H54 (cell line): ENCODE data around the gene CD34.

ENCODE experiments used
- DNase-seq: peaks from one replicate; pipeline ENCODE4 v3.0.0; 2011; ENCODE audit warnings: low spot score, mixed read lengths; ENCODE audit not compliant: insufficient read length
- FAIRE-seq: peaks from 3 replicates; lab custom pipeline; 2011; peaks lifted over from hg19 to GRCh38; lab: Jason Lieb, UNC
- POLR2A ChIP-seq: IDR thresholded peaks from 2 replicates; pipeline ENCODE4 v1.6.1; 2011; ENCODE audit warnings: low read depth, mild to moderate bottlenecking, low read length

Gene CD34

DNA sequence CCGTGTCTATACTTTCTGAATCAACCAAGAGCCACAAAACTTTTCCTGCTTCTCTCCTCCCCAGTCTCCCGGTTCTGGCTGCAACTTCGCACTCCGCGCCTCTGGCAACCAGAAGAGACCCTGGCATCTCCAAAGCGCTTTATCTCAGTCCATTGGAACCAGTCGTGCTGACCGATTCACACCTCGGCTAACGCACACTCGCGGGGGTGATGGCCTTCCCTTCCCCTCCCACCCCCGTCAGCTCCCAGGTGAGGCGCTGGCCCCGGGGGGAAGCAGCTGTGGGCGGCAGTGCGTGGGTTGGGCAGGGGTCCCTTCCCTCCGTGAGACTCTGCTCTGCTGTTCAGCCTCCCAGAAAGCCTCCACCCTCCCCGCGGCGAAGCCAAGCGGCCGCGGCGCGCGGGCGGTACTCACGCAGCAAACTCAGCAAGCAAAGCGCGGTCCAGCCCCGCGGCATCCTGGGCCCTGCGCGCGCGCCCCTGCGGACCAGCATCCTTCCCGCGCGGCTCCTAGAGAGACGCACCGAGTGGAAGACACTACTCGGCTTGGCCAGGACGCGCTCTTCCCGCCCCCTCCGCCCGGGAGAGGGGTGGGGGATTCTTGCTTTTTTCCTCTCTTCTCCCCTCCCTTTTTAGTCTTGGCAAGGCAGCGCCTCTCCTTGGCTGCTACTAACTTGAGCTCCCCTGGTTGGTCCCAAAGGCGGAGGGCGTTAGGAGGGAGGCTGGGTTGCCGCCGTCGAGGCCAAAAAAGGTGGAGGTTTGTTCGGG lies at the start of gene CD34:
CD34 (minus strand) TSS at position 535 of the 764 bp plus-strand sequence; CDS start at position 490, 45 bp downstream.
- DNase-seq (no peak), FAIRE-seq (no peak)
- no peak for TF ChIP-seq POLR2A

- TF ChIP-seq POLR2A, result no peak
- FAIRE-seq (no peak), DNase-seq (no peak)
These were observed 49.4 kb upstream of the CD34 start for GRCh38 chr1:207960346-207960745.

DNA sequence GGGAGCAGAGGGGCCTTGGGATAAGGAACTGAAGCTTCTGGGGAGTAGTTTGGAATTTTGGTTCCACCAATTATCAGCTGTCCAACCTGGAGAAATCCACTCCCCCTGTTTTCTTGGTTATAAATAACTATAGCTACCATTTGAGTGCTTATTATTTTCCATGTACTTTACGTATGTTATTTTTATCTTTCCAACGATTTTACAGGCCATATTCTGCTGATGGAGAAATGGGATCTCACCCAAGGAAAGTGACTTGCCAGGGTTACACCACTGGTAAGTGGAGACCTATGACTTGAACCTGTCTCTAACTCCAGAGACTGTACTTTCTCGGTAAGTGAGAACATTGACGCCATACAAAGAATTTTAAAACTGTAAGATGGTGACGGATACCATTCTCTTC lies 49.0 kb upstream of the CD34 start:
- FAIRE-seq, result no peak
- no peak for TF ChIP-seq POLR2A
- no peak for DNase-seq

DNA sequence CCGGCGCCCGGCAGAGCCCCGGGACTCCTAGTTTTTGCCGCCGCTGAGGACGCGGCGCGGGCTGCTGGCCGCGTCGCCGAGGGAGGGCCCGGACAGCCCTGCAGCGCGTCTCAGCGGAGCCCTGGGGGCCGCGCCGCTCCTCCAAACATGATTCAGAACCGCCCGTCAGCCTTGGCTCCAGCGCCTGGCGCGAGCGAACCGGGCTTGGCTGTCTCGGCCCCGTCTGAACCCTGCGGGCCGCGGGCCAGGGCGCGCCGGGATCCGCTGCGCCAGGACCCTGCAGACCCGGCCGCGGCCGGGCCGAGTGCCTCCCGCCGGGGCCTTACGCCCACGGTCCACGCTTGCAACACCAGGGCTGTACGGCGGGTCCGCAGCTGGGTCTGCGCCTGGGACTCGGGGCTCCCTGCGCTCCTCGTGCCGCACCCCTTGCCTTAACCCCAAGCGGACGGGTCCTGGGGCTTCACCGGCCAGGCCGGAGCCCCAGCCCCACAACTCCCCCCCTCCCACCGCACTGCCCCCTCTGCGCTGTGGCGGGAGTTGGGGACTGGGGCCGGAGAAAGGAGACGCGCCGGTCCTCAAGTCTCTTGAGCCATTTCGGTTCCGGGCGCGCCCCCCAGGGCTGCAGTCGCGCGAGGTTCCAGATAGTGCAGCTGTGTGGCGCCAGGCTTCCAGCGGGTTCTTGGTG lies 48.4 kb upstream of the CD34 start:
- TF ChIP-seq POLR2A, result no peak
- FAIRE-seq (no peak), DNase-seq (no peak)

DNA sequence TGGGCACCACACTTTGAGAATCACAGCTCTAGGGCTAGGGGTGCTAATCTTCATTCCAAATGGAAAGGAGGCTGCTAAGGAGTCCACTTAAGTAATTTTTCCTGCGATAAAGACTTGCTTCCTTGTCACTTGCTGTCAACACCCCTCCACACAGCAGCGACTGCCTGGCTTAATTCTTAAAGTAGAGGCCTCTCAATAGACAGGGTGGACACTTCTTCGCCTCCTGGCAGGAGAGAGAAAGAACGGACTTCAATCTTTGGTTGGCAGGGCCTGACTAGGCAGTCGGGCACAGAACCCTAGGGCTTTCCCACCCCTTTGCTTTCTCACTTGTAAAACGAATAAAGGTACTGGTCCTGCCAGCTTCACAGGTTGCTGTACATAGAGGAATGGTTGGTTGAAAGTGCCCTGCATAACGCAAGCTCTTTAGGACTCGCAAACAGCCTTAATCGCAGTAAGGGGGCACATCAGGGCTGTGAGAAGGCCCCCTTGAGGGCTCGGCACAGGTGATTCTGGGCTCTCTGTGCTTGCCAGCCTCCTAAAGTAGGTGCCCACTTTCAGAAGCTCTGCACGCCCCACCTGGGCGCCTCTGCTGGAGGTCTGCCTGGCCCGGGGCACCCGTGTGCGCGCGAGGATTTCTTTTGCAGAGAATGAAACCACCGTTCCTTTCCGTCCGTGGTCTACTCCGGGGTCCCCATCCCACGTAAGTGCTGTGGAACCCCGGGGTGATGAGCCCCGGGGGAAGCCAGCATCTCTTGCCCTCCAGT lies 47.6 kb upstream of the CD34 start:
- DNase-seq, result no peak
- no peak for TF ChIP-seq POLR2A
- no peak for FAIRE-seq

DNA sequence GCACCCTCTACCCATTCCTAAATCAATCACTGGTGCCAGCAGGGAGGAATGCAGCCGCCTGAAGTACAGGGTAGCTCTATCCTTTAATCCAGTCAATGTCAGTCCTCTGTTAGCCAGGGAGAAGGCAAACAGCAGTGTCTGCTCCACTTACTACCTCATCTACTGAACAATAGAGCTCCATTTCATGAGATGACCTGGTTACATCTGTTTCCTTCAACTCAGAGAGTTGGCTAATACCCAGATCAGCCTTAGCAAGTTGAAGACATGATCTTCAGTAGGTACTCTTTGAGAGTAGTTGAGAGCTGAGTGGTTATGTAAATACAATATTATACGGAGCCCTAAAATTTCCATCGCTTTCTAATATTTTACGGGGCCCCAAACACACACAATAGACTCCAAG lies 46.1 kb upstream of the CD34 start:
- no peak for TF ChIP-seq POLR2A
- no peak for FAIRE-seq
- no peak for DNase-seq

- no peak for TF ChIP-seq POLR2A
- FAIRE-seq (no peak), DNase-seq (no peak)
These were observed 43.2 kb upstream of the CD34 start for GRCh38 chr1:207954104-207954503.

- FAIRE-seq, result no peak
- no peak for DNase-seq
- no peak for TF ChIP-seq POLR2A
These were observed 42.0 kb upstream of the CD34 start for GRCh38 chr1:207952617-207953542.

DNA sequence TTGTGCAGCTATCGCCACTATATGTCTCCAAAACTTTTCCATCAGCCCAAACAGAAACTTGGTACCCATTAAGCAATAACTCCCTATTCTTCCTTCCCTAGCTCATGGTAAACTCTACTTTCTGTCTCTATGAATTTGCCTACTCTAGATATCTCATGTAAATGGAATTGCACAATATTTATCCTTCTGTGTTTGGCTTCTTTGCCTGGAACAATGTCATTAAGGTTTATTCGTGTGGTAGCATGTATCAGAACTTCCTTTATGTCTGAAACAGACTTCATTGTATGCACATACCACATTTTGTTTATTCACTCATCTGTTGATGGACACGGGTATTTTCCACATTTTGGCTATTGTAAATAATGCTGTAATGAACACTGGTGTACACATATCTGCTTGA lies 40.7 kb upstream of the CD34 start:
- DNase-seq (no peak), FAIRE-seq (no peak)
- TF ChIP-seq POLR2A, result no peak

DNA sequence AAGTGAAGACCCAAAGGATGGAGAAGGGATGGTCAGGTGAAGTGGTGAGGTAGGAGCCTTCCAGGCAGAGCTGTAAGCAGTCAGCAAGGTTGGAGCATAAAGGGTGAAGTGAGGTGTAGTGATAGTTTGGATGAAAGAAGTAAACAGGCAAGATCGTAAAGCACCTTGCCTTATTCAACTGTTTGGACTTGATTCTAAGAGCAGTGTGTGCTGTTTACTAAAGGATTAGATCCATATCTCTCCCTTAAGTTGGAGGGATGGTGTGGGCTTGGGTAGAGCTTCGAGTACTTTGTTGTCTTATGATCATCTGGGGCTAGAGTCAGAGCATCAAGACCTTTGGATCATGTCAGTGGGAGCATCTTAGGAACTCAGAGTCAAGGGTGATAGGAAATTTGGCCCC lies 39.8 kb upstream of the CD34 start:
- FAIRE-seq (no peak), DNase-seq (no peak)
- TF ChIP-seq POLR2A, result no peak

DNA sequence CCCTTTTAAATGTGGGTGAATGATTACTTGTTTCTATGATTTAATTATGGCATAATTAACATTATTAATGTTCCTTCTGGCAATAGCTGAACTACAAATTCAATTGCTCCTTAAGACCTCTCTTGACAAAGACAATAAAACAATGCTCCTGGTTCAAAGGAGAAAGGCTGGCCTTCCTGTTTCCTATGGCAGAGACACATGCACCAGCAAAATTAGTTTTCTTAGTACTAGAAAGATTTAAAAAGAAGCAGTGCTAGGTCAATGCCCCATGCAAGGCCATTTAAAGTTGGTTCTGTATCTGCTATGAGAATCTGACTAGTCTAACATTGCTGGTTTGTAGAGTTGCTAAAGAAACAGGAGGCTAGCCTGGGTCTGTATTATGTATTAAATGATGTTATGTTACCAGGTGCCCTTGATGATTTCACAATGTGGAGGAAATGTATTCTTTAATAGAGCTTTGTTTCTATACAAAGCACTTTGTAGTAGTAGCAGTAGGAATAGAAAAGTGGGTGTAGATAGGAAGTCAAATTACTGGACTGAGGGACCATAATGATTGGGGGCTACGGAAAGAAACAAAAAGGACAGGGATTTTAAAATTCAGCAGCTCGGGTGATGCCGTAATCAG lies 38.8 kb upstream of the CD34 start:
- no peak for FAIRE-seq
- TF ChIP-seq POLR2A, result no peak
- no peak for DNase-seq

- TF ChIP-seq POLR2A, result no peak
- FAIRE-seq (no peak), DNase-seq (no peak)
These were observed 37.8 kb upstream of the CD34 start for GRCh38 chr1:207948536-207949250.
